ENCODE measurements around the gene ITSN1. TPM values are rescaled to one million over a fixed set of nuclear protein-coding genes. Genes with fewer than 3 reads are reported as not detected.

The ITSN1 gene
- total and polyA plus RNA-seq, 2 experiments from 2014 or later, result 35.5 to 57.1 TPM

GRCh38 chr21:33820230-33820770, 178.0 kb downstream of the ITSN1 start:
- H3K9me2 ChIP-seq (ENCODE audit: insufficient read depth), result no peaks in the 10 kb centered on the region
- no peaks in the 10 kb centered on the region for H3K79me2 ChIP-seq (ENCODE audit: insufficient read depth)
- peaks cover 9% of the 10 kb centered on the region for H3F3A ChIP-seq (ENCODE audit: insufficient read depth)
- no peak overlapping the region for H3K4me3 ChIP-seq
- no peaks in the 10 kb centered on the region for H3K27me3 ChIP-seq (replicated peaks; ENCODE audit: insufficient read depth)
- no peak overlapping the region for H3K27ac ChIP-seq
- H3K4me1 ChIP-seq (ENCODE audit: insufficient read depth), result peaks cover 15% of the 10 kb centered on the region
- in situ Hi-C loops (cut with MboI), result no loop called here
- H3K36me3 ChIP-seq (ENCODE audit: low read depth), result peaks cover 35% of the 10 kb centered on the region
- no peak overlapping the region for H2AFZ ChIP-seq
- H3K4me2 ChIP-seq (ENCODE audit: unreplicated experiment), result no peak overlapping the region
- H4K20me1 ChIP-seq (ENCODE audit: insufficient read depth), result no peaks in the 10 kb centered on the region
- TF ChIP-seq EZH2phosphoT487 (IDR thresholded peaks at IDR 0.05; ENCODE audit: insufficient read depth, low read depth) (no peak), EZH2 (IDR thresholded peaks at IDR 0.05; ENCODE audit: insufficient read depth, poor library complexity, severe bottlenecking) (no peak)
- no peak overlapping the region for H3K9ac ChIP-seq
- no peak for DNase-seq
- no peaks in the 10 kb centered on the region for H3K9me3 ChIP-seq (ENCODE audit: low read depth)

GRCh38 chr21:33820798-33821197, 178.5 kb downstream of the ITSN1 start:
- Histone ChIP-seq H3K4me3 (no peak overlapping the region), H3F3A (ENCODE audit: insufficient read depth) (peaks cover 14% of the 10 kb centered on the region), H3K27ac (no peak overlapping the region), H3K4me2 (ENCODE audit: unreplicated experiment) (no peak overlapping the region), H2AFZ (no peak overlapping the region), H3K9ac (no peak overlapping the region), H3K9me2 (ENCODE audit: insufficient read depth) (no peaks in the 10 kb centered on the region), H3K27me3 (replicated peaks; ENCODE audit: insufficient read depth) (no peaks in the 10 kb centered on the region), H3K36me3 (ENCODE audit: low read depth) (peaks cover 35% of the 10 kb centered on the region), H3K4me1 (ENCODE audit: insufficient read depth) (peaks cover 20% of the 10 kb centered on the region), H3K79me2 (ENCODE audit: insufficient read depth) (no peaks in the 10 kb centered on the region), H3K9me3 (ENCODE audit: low read depth) (no peaks in the 10 kb centered on the region), H4K20me1 (ENCODE audit: insufficient read depth) (no peaks in the 10 kb centered on the region)
- 46 to 50% methylated on average over 2 of the region's 2 CpGs for WGBS, 2 experiments (ENCODE audit: low coverage in 1 of 2, low lambda C conversion rate in 2 of 2, missing lambda C conversion rate in 2 of 2)
- TF ChIP-seq EZH2 (IDR thresholded peaks at IDR 0.05; ENCODE audit: insufficient read depth, poor library complexity, severe bottlenecking) (no peak), EZH2phosphoT487 (IDR thresholded peaks at IDR 0.05; ENCODE audit: insufficient read depth, low read depth) (no peak)
- no peak for DNase-seq
- in situ Hi-C loops (cut with MboI), result no loop called here

- Histone ChIP-seq H2AFZ (no peak overlapping the region), H3K4me3 (no peak overlapping the region), H3K4me1 (ENCODE audit: insufficient read depth) (peaks cover 29% of the 10 kb centered on the region), H3K36me3 (ENCODE audit: low read depth) (peaks cover 35% of the 10 kb centered on the region), H3K79me2 (ENCODE audit: insufficient read depth) (no peaks in the 10 kb centered on the region), H3K9ac (no peak overlapping the region), H3K4me2 (ENCODE audit: unreplicated experiment) (no peak overlapping the region), H3K9me2 (ENCODE audit: insufficient read depth) (no peaks in the 10 kb centered on the region), H3F3A (ENCODE audit: insufficient read depth) (peaks cover 14% of the 10 kb centered on the region), H3K9me3 (ENCODE audit: low read depth) (no peaks in the 10 kb centered on the region), H3K27ac (no peak overlapping the region), H3K27me3 (replicated peaks; ENCODE audit: insufficient read depth) (no peaks in the 10 kb centered on the region), H4K20me1 (ENCODE audit: insufficient read depth) (no peaks in the 10 kb centered on the region)
- in situ Hi-C loops (cut with MboI), result no loop called here
- DNase-seq, result no peak
- TF ChIP-seq EZH2phosphoT487 (IDR thresholded peaks at IDR 0.05; ENCODE audit: insufficient read depth, low read depth) (no peak), EZH2 (IDR thresholded peaks at IDR 0.05; ENCODE audit: insufficient read depth, poor library complexity, severe bottlenecking) (no peak)
- WGBS, 2 experiments (ENCODE audit: low coverage in 1 of 2, low lambda C conversion rate in 2 of 2, missing lambda C conversion rate in 2 of 2), result 84 to 88% methylated on average over 7 of the region's 7 CpGs
These were observed 179.4 kb downstream of the ITSN1 start for GRCh38 chr21:33821503-33822322.

- no peaks in the 10 kb centered on the region for H4K20me1 ChIP-seq (ENCODE audit: insufficient read depth)
- 55 to 66% methylated on average over 11 of the region's 11 CpGs for WGBS, 2 experiments (ENCODE audit: low coverage in 1 of 2, low lambda C conversion rate in 2 of 2, missing lambda C conversion rate in 2 of 2)
These were observed 182.0 kb downstream of the ITSN1 start for GRCh38 chr21:33824156-33824941.

More at GRCh38 chr21:33824156-33824941, 182.0 kb downstream of the ITSN1 start:
- DNase-seq, result no peak
- no peak for TF ChIP-seq EZH2phosphoT487 (IDR thresholded peaks at IDR 0.05; ENCODE audit: insufficient read depth, low read depth)
- no peak for TF ChIP-seq EZH2 (IDR thresholded peaks at IDR 0.05; ENCODE audit: insufficient read depth, poor library complexity, severe bottlenecking)
- Histone ChIP-seq H3K27me3 (replicated peaks; ENCODE audit: insufficient read depth) (no peaks in the 10 kb centered on the region), H3K4me2 (ENCODE audit: unreplicated experiment) (no peak overlapping the region), H3K27ac (no peak overlapping the region), H3F3A (ENCODE audit: insufficient read depth) (peaks cover 14% of the 10 kb centered on the region), H3K79me2 (ENCODE audit: insufficient read depth) (no peaks in the 10 kb centered on the region), H3K9me2 (ENCODE audit: insufficient read depth) (no peaks in the 10 kb centered on the region), H3K4me1 (ENCODE audit: insufficient read depth) (peaks cover 29% of the 10 kb centered on the region), H3K9me3 (ENCODE audit: low read depth) (no peaks in the 10 kb centered on the region), H3K36me3 (ENCODE audit: low read depth) (peaks cover 15% of the 10 kb centered on the region), H3K4me3 (no peak overlapping the region), H2AFZ (no peak overlapping the region), H3K9ac (no peak overlapping the region)
- in situ Hi-C loops (cut with MboI), result no loop called here
